ENCODE measurements around the gene PSMB1.
A peak's percentile ranks its signal among the peaks of the same experiment; 100 is the strongest.

Gene PSMB1

GRCh38 chr6:170552765-170553533 is at the start of gene PSMB1:
Gene PSMB1 (minus strand): TSS chr6:170553307. CDS start chr6:170553242, 65 bp downstream.
- peak; percentile 66 to 73 for DNase-seq (ENCODE audit: low read depth in 2 of 2)

GRCh38 chr6:170597278-170597677 is 44.2 kb upstream of the PSMB1 start:
- DNase-seq (ENCODE audit: low read depth in 2 of 2): no peak

GRCh38 chr6:170596426-170596825 is 43.3 kb upstream of the PSMB1 start:
- no peak for DNase-seq (ENCODE audit: low read depth in 2 of 2)

GRCh38 chr6:170590725-170591124 is 37.6 kb upstream of the PSMB1 start:
- no peak for DNase-seq (ENCODE audit: low read depth in 2 of 2)

GRCh38 chr6:170584954-170585498 is 31.9 kb upstream of the PSMB1 start:
- no peak for DNase-seq (ENCODE audit: low read depth in 2 of 2)

- peak; percentile 85 to 86 for DNase-seq (ENCODE audit: low read depth in 2 of 2)
Observed at GRCh38 chr6:170584181-170584953, 31.3 kb upstream of the PSMB1 start, which contains the start of gene PDCD2. Gene PDCD2 (minus strand): TSS chr6:170584637. CDS start chr6:170584581, 56 bp downstream.

GRCh38 chr6:170583756-170584180 is 30.7 kb upstream of the PSMB1 start:
- DNase-seq (ENCODE audit: low read depth in 2 of 2): no peak

GRCh38 chr6:170578909-170579308 is 25.8 kb upstream of the PSMB1 start:
- DNase-seq (ENCODE audit: low read depth in 2 of 2): no peak

GRCh38 chr6:170575250-170575649 is 22.1 kb upstream of the PSMB1 start:
- no peak for DNase-seq (ENCODE audit: low read depth in 2 of 2)

GRCh38 chr6:170572704-170573466 is 19.8 kb upstream of the PSMB1 start:
- DNase-seq (ENCODE audit: low read depth in 2 of 2): no peak

- DNase-seq (ENCODE audit: low read depth in 2 of 2): no peak
Observed at GRCh38 chr6:170564936-170565530, 11.9 kb upstream of the PSMB1 start.

- DNase-seq (ENCODE audit: low read depth in 2 of 2): no peak
Observed at GRCh38 chr6:170561555-170561954, 8.4 kb upstream of the PSMB1 start.

- DNase-seq (ENCODE audit: low read depth in 2 of 2): no peak
Observed at GRCh38 chr6:170555305-170555704, 2.2 kb upstream of the PSMB1 start.

- no peak for DNase-seq (ENCODE audit: low read depth in 2 of 2)
Observed at GRCh38 chr6:170554796-170555137, 1.7 kb upstream of the PSMB1 start.

GRCh38 chr6:170554013-170554795 is 1.1 kb upstream of the PSMB1 start, which contains the start of gene TBP:
Gene TBP (plus strand): TSS chr6:170554369. CDS start chr6:170557030, 2,661 bp downstream.
- peak; percentile 94 to 96 for DNase-seq (ENCODE audit: low read depth in 2 of 2)

GRCh38 chr6:170553534-170554012 is 466 bp upstream of the PSMB1 start:
- no peak for DNase-seq (ENCODE audit: low read depth in 2 of 2)

- no peak for DNase-seq (ENCODE audit: low read depth in 2 of 2)
Observed at GRCh38 chr6:170545405-170545804, 7.7 kb downstream of the PSMB1 start.

GRCh38 chr6:170542031-170542719 is 10.9 kb downstream of the PSMB1 start:
- DNase-seq (ENCODE audit: low read depth in 2 of 2): no peak

- no peak for DNase-seq (ENCODE audit: low read depth in 2 of 2)
Observed at GRCh38 chr6:170537329-170537728, 15.8 kb downstream of the PSMB1 start.

- no peak for DNase-seq (ENCODE audit: low read depth in 2 of 2)
Observed at GRCh38 chr6:170536671-170537070, 16.4 kb downstream of the PSMB1 start.

Measured in stimulated activated CD8-positive, alpha-beta memory T cell treated with anti-CD3 and anti-CD28 coated beads, Interleukin-15, amount 100 ng/mL, for 4 hours (primary cell).